Nephron (organoid): Measurements from ENCODE around the gene CYGB.

Experiments used
- H3K27ac Mint-ChIP-seq, 3 experiments: 2 replicates each; pipeline ENCODE4 v1.8.0; 2020; ENCODE audit warnings: mixed read lengths in 3 of 3, mild to moderate bottlenecking in 2 of 3, moderate library complexity in 1 of 3
- H3K27me3 Mint-ChIP-seq: 2 replicates; pipeline ENCODE4 v1.8.0; 2021; ENCODE audit warnings: low read depth, mild to moderate bottlenecking, moderate library complexity, mixed read lengths
- H3K36me3 Mint-ChIP-seq: 2 replicates; pipeline ENCODE4 v1.8.0; 2020; ENCODE audit warnings: low read depth, mixed read lengths
- H3K4me1 Mint-ChIP-seq: 2 replicates; pipeline ENCODE4 v1.8.0; 2020; ENCODE audit warnings: mixed read lengths
- H3K4me3 Mint-ChIP-seq, 3 experiments: 2 replicates each; pipeline ENCODE4 v1.8.0; 2020; ENCODE audit warnings: mild to moderate bottlenecking in 3 of 3, mixed read lengths in 3 of 3, moderate library complexity in 2 of 3
- H3K9me3 Mint-ChIP-seq: 2 replicates; pipeline ENCODE4 v1.8.0; 2020; ENCODE audit warnings: mixed read lengths
- TF ChIP-seq, protein P1 (sequence below), 3 experiments: fragments of 200-600 bp; sonication (generic); IDR thresholded peaks; one replicate each; pipeline ENCODE4 v1.5.0; 2021; ENCODE audit warnings: antibody characterized with exemption in 3 of 3; ENCODE audit not compliant: unreplicated experiment in 3 of 3

The CYGB gene

DNA sequence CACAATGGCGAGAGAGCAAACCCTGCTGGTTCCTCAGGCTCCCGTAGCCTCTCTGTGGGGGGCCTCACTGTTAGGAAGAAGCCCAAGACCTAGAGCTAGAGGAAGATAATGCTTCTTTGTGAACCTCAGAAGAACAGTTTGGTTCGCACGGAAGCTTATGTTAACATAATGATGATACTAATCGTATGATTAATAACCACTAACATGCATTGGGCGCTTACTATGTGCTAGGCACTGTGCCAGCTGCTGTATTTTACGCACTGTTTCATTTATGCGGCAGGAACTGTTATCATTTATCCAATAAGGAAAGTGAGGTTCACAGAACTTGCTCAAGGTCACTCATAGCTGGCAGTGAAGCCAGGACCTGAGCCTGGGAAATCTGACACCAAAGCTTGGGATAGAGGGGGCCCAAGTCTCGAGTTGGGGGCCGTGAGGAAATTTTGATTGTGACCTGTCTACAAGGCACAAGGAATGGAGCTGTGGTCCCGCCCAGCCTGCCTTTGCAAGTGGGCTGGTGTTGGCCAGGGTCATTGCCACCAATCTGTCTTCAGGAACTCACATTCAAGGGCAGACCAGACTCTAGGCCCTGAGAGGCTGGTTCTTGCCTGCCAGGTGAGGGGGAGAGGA is 9.2 kb upstream of the CYGB start:
- peaks cover 11% of the 10 kb centered on the region for H3K27me3 Mint-ChIP-seq
- no peaks in the 10 kb centered on the region for H3K9me3 Mint-ChIP-seq
- peak overlapping the region in 2 of 3 experiments; percentile 32 to 38 for H3K4me3 Mint-ChIP-seq
- H3K4me1 Mint-ChIP-seq, result peaks cover 38% of the 10 kb centered on the region
- no peaks in the 10 kb centered on the region for H3K36me3 Mint-ChIP-seq
- TF ChIP-seq, protein P1, sequence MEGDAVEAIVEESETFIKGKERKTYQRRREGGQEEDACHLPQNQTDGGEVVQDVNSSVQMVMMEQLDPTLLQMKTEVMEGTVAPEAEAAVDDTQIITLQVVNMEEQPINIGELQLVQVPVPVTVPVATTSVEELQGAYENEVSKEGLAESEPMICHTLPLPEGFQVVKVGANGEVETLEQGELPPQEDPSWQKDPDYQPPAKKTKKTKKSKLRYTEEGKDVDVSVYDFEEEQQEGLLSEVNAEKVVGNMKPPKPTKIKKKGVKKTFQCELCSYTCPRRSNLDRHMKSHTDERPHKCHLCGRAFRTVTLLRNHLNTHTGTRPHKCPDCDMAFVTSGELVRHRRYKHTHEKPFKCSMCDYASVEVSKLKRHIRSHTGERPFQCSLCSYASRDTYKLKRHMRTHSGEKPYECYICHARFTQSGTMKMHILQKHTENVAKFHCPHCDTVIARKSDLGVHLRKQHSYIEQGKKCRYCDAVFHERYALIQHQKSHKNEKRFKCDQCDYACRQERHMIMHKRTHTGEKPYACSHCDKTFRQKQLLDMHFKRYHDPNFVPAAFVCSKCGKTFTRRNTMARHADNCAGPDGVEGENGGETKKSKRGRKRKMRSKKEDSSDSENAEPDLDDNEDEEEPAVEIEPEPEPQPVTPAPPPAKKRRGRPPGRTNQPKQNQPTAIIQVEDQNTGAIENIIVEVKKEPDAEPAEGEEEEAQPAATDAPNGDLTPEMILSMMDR (IDR thresholded peaks at IDR 0.05; ENCODE audit: unreplicated experiment in 3 of 3), result no peak
- peak overlapping the region; percentile 42 to 79 (median 50) for H3K27ac Mint-ChIP-seq

DNA sequence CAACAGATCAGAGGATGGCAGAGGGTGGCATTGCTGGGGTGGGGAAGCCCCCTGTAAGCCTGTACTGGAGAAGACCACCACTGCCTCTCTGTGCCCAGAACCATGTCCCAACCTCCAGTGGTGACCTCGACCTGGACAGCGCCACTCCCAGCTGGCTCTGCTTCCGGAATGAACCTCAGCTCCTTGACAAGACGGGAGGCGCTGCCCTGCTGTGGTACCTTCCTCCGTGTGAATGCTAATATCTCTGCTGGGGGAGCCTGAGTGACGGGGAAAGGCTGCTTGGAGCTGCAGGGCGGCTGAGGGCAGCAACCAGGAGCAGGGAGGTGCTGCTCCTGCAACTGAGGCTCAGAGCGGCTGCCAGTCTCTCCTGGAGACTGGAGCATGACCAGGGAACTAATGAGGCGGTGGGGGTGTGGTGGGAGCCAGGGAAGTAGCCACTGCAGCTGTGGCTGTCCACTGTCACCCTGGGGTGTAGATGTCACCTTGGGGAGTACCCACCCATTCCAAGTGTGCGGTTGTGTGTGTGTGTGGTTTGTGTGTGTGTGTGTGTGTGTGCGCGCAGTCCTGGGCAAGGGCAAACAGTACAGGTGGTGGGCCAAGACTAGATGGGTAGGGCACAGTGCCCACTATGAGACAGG is 8.5 kb upstream of the CYGB start:
- peaks cover 12% of the 10 kb centered on the region for H3K27me3 Mint-ChIP-seq
- peaks cover 42% of the 10 kb centered on the region for H3K4me1 Mint-ChIP-seq
- peak overlapping the region; percentile 42 to 79 (median 50) for H3K27ac Mint-ChIP-seq
- H3K4me3 Mint-ChIP-seq, result peak overlapping the region; percentile 14 to 38 (median 32)
- no peaks in the 10 kb centered on the region for H3K9me3 Mint-ChIP-seq
- H3K36me3 Mint-ChIP-seq, result no peaks in the 10 kb centered on the region
- TF ChIP-seq, protein P1 (IDR thresholded peaks at IDR 0.05; ENCODE audit: unreplicated experiment in 3 of 3), result no peak

DNA sequence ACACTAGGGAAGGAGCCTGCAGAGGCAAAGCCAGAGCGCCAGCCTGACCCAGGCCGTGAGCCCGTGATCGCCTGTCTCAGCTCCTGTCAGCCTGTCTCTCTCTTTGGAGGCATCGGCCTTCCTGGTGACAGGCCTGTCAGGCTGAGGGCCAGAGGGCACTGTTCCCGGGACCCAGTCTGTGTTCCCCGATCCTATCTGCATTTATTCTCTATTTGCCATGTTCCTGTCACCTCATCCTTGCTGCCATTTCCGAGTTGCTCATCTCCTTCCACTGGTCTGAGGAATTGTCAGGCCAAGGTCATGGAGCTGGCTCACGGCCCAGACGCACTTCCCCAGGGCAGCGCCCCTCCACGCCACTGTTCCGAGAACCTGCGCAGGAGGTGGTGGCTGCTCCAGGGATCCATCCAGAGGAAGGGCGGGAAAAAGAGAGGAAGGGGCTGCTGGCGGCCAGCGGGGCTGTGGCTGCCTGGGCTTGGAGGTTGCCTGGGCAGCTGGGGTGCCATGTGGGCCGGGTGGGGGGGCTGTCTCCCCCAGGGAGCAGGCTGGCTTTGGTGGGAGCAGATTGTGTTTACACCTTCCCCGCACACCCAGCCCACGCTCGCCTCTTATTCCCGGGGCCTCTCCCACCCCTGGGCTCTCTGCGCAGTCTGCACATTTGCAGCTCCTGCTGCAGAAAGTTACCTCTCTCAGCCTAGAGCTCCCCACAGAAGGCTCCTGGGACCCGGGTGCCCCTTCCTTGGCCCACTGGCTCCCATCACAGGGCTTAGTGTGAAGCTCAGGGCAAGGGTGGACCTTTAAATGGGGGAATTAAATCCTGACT is 7.2 kb upstream of the CYGB start:
- peaks cover 18% of the 10 kb centered on the region for H3K27me3 Mint-ChIP-seq
- TF ChIP-seq, protein P1 (IDR thresholded peaks at IDR 0.05; ENCODE audit: unreplicated experiment in 3 of 3), result no peak
- H3K9me3 Mint-ChIP-seq, result no peaks in the 10 kb centered on the region
- peak overlapping the region; percentile 63 to 86 (median 78) for H3K27ac Mint-ChIP-seq
- H3K4me3 Mint-ChIP-seq, result peak overlapping the region; percentile 41 to 47 (median 46)
- H3K36me3 Mint-ChIP-seq, result no peaks in the 10 kb centered on the region
- peaks cover 47% of the 10 kb centered on the region for H3K4me1 Mint-ChIP-seq

DNA sequence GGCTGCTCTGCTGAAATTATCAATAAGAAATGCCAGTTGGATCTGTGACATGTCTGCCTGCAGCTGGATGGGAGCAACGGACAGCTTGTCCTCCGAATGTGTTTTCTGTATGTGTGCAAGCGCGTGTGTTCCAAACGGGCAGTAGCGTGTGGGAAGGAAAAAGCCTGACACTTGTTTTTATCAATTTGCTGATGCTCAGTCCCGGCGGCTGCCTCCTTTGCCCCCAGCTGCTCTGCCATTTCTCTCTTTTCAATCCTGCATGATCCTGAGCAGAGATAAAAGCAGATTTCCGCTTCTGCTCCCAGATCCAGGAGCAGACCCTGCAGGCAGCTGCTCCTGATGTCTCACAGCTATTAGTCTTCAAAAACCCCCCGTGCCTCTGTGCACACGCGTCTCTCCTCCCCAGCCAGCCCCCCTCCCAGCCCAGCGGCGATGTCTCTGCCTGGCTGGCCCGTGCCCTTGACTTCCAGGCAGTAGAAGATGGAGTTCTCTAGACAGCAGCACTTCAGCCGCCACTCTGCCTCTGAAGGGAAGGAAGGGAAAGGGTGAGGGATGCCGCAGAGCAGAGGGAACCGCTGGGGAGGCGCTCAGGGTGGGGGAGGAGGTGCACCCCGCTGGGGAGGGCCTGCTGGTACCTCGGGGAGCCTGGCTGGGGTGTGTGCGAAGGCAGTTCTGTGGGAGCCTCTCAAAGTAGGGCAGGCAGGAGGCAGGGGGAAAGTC is 6.5 kb upstream of the CYGB start:
- peaks cover 54% of the 10 kb centered on the region for H3K4me1 Mint-ChIP-seq
- no peaks in the 10 kb centered on the region for H3K9me3 Mint-ChIP-seq
- H3K27ac Mint-ChIP-seq, result peak overlapping the region; percentile 63 to 86 (median 82)
- H3K4me3 Mint-ChIP-seq, result peak overlapping the region; percentile 48 to 62 (median 55)
- TF ChIP-seq, protein P1 (IDR thresholded peaks at IDR 0.05; ENCODE audit: unreplicated experiment in 3 of 3), result no peak
- peaks cover 25% of the 10 kb centered on the region for H3K27me3 Mint-ChIP-seq
- H3K36me3 Mint-ChIP-seq, result no peaks in the 10 kb centered on the region

DNA sequence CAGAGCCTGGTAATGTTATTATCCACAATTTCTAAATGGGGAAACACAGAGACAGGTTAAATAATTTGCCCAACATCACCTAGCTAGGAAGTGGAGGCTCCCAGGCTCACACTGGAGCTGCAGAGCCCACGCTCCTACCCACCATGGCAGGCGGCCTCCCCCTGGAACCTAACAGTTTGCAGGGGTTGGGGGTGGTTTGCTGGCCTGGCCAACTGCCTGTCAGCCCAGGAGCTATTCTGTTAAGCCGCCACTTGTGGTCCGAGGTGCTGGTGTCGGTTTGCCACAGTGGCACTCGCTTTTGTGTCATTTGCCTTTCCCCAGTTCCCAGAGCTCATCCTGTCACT is 5.9 kb upstream of the CYGB start:
- peaks cover 59% of the 10 kb centered on the region for H3K4me1 Mint-ChIP-seq
- TF ChIP-seq, protein P1 (IDR thresholded peaks at IDR 0.05; ENCODE audit: unreplicated experiment in 3 of 3), result no peak
- H3K36me3 Mint-ChIP-seq, result no peaks in the 10 kb centered on the region
- peak overlapping the region; percentile 63 to 86 (median 82) for H3K27ac Mint-ChIP-seq
- no peaks in the 10 kb centered on the region for H3K9me3 Mint-ChIP-seq
- peak overlapping the region in 2 of 3 experiments; percentile 48 to 55 for H3K4me3 Mint-ChIP-seq
- H3K27me3 Mint-ChIP-seq, result peaks cover 27% of the 10 kb centered on the region
